Panc1 (cell line): ENCODE data around the gene ATP6V1F. TPM values are rescaled to one million over a fixed set of nuclear protein-coding genes. Genes with fewer than 3 reads are reported as not detected.

Experiments used
- ATAC-seq: fragments of 200-7000 bp; cut with Tn5 transposase; 2 replicates; pipeline ENCODE4 v1.9.1; 2020; ENCODE audit warnings: mild to moderate bottlenecking, moderate library complexity
- BruUV-seq: library from RNA; stranded (reverse); fragments of 400-500 nt; replicated peaks from 2 replicates; lab custom pipeline; 2021; lab: Mats Ljungman, UMichigan
- CTCF ChIA-PET: fragments of 300-600 bp; sonication (Branson Sonifier 250); formaldehyde crosslinking; loops from one replicate; lab custom pipeline; 2022; ENCODE audit warnings: antibody characterized with exemption; lab: Charles Lee
- POLR2A ChIA-PET: fragments of 300-600 bp; sonication (Branson Sonifier 250); formaldehyde crosslinking; loops from one replicate; lab custom pipeline; 2022; ENCODE audit warnings: antibody characterized with exemption; lab: Charles Lee
- DNase-seq: peaks from one replicate; pipeline ENCODE4 v3.0.0-alpha.2; 2010; ENCODE audit warnings: low read depth, low spot score
- H3K27ac ChIP-seq: 2 replicates; pipeline ENCODE4 v1.5.1; 2011; ENCODE audit warnings: mild to moderate bottlenecking, low read length, inconsistent platforms
- H3K27me3 ChIP-seq: fragments of 200-500 bp; sonication (Bioruptor generic); 2 replicates; pipeline ENCODE4 v1.6.0; 2014; ENCODE audit warnings: low read length, inconsistent platforms; ENCODE audit not compliant: control insufficient read depth, insufficient read depth
- H3K36me3 ChIP-seq: fragments of 200-500 bp; sonication (Bioruptor generic); 2 replicates; pipeline ENCODE4 v1.5.1; 2014; ENCODE audit warnings: inconsistent platforms, mild to moderate bottlenecking, low read length, moderate library complexity; ENCODE audit not compliant: control insufficient read depth, insufficient read depth
- H3K4me1 ChIP-seq: 2 replicates; pipeline ENCODE4 v1.5.1; 2011; ENCODE audit warnings: inconsistent platforms, mild to moderate bottlenecking, low read length, moderate library complexity; ENCODE audit not compliant: control insufficient read depth, insufficient read depth
- H3K4me3 ChIP-seq, 2 experiments: 2 replicates each; pipeline ENCODE4 v1.5.1; 2011 to 2012; ENCODE audit warnings: low read depth in 2 of 2, low read length in 2 of 2, mild to moderate bottlenecking in 2 of 2, inconsistent platforms in 1 of 2, moderate library complexity in 1 of 2
- H3K9me3 ChIP-seq: fragments of 200-500 bp; sonication (Bioruptor generic); 2 replicates; pipeline ENCODE4 v1.5.1; 2014; ENCODE audit warnings: low read depth, mild to moderate bottlenecking, inconsistent platforms, low read length, moderate library complexity; ENCODE audit not compliant: control insufficient read depth, insufficient read depth
- CTCF ChIP-seq: fragments of 450-650 bp; IDR thresholded peaks from 2 replicates; pipeline ENCODE4 v1.5.1; 2017; ENCODE audit warnings: mild to moderate bottlenecking
- POLR2AphosphoS5 ChIP-seq: IDR thresholded peaks from 2 replicates; pipeline ENCODE4 v1.6.1; 2012; ENCODE audit warnings: mild to moderate bottlenecking, low read depth, low read length, moderate library complexity
- REST ChIP-seq, 2 experiments: IDR thresholded peaks; 2 replicates each; pipeline ENCODE4 v1.6.1; 2011 to 2012; ENCODE audit warnings: low read depth in 2 of 2, control low read depth in 1 of 2, low read length in 1 of 2, mild to moderate bottlenecking in 1 of 2, moderate library complexity in 1 of 2; ENCODE audit not compliant: insufficient read depth in 1 of 2
- SIN3A ChIP-seq: IDR thresholded peaks from 2 replicates; pipeline ENCODE4 v1.6.1; 2012; ENCODE audit warnings: low read depth, mild to moderate bottlenecking, low read length, moderate library complexity, borderline replicate concordance; ENCODE audit not compliant: insufficient read depth
- TCF7L2 ChIP-seq: IDR thresholded peaks from 2 replicates; pipeline ENCODE4 v1.6.1; 2011; ENCODE audit warnings: mild to moderate bottlenecking, low read depth, low read length, inconsistent platforms
- in situ Hi-C: cut with HindIII; loops from 2 replicates; pipeline ENCODE4 v1.10.0; 2016; ENCODE audit warnings: low sequenced_read_pairs, low pct_unique_long_range_greater_than_20kb
- intact Hi-C: fragments of 100-400 bp; cut with micrococcal nuclease; formaldehyde crosslinking; loops from one replicate; pipeline ENCODE4 v1.10.0; 2022; ENCODE audit not compliant: unreplicated experiment
- total RNA-seq: library from RNA; stranded (reverse); gene quantifications from one replicate; pipeline ENCODE4 v1.2.1, GENCODE V29; 2021; ENCODE audit not compliant: unreplicated experiment

ATP6V1F gene
- total RNA-seq, 1 experiment from 2014 or later: 151 TPM

- in situ Hi-C loops (no loop called here), intact Hi-C loops (no loop called here)
- Histone ChIP-seq H3K27me3 (no peaks in the 10 kb centered on the region), H3K36me3 (no peaks in the 10 kb centered on the region), H3K27ac (no peak overlapping the region), H3K9me3 (no peaks in the 10 kb centered on the region), H3K4me1 (peaks cover 23% of the 10 kb centered on the region), H3K4me3 (peak overlapping the region in 1 of 2 experiments; percentile 43; a peak in 1 of 4 replicates)
- ATAC-seq (no peak), DNase-seq (no peak)
- POLR2A ChIA-PET: interaction anchor here (0.7 kb wide), 1 partner anchor 104 kb away, joined by 4 read pairs; no protein-coding TSS in a partner anchor
- BruUV-seq: no TSS peak
- TF ChIP-seq REST (IDR thresholded peaks at IDR 0.05; ENCODE audit: insufficient read depth in 1 of 2, low read depth in 2 of 2, low read length in 1 of 2) (no peak), CTCF (no peak), POLR2AphosphoS5 (no peak)
- CTCF ChIA-PET: interaction anchor here (0.6 kb wide), 2 partner anchors 38 to 165 kb away, joined by 4 to 7 read pairs; no protein-coding TSS in a partner anchor
These were observed 30.4 kb upstream of the ATP6V1F start for GRCh38 chr7:128831994-128832879.

GRCh38 chr7:128832880-128833147 lies 29.8 kb upstream of the ATP6V1F start:
- Histone ChIP-seq H3K4me1 (peaks cover 20% of the 10 kb centered on the region), H3K27ac (no peak overlapping the region), H3K4me3 (peak overlapping the region in 1 of 2 experiments; percentile 43; a peak in 1 of 4 replicates), H3K9me3 (no peaks in the 10 kb centered on the region), H3K27me3 (no peaks in the 10 kb centered on the region), H3K36me3 (no peaks in the 10 kb centered on the region)
- ChIA-PET CTCF (no interaction called here), POLR2A (no interaction called here)
- no TSS peak for BruUV-seq
- DNase-seq (no peak), ATAC-seq (no peak)
- intact Hi-C loops: no loop called here
- in situ Hi-C loops: no loop called here
- TF ChIP-seq TCF7L2: no peak
- no peak for TF ChIP-seq CTCF
- no peak for TF ChIP-seq SIN3A
- TF ChIP-seq POLR2AphosphoS5: no peak
- no peak for TF ChIP-seq REST (IDR thresholded peaks at IDR 0.05; ENCODE audit: insufficient read depth in 1 of 2, low read depth in 2 of 2, low read length in 1 of 2)
